Measurements from ENCODE around the gene OTC.

DNA sequence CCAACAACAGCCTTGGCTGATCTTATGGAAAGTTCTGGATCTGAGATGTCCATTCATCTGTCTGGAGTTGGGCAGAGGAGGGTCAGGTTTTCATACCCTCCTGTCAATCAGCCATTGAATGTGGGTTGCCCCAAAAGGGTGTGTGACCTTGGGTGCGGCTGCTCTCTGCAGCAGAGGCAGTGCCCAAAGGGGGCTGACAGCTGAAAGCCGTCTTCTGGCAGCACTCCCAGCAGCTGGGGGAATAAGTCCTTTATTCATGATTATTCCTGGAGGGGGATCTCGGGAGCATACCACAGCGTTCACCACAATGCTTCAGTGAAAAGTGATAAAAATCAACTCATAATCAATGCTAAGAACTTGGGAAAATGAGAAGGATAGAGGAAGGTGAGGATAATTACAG is 54.7 kb downstream of the OTC start:
- no peak for TF ChIP-seq POLR2A (IDR thresholded peaks at IDR 0.05; ENCODE audit: low read length)
- TF ChIP-seq GATA1 (IDR thresholded peaks at IDR 0.05; ENCODE audit: low read depth, low read length): no peak

All from erythroblast (primary cell).